Skeletal muscle satellite cell (primary cell): ENCODE data around the gene PSORS1C2.

Source experiments
- H3K27me3 ChIP-seq: 2 replicates; pipeline ENCODE4 v1.7.0; 2013; ENCODE audit warnings: low read length; ENCODE audit not compliant: control insufficient read depth, insufficient read depth
- H3K36me3 ChIP-seq: 2 replicates; pipeline ENCODE4 v1.7.0; 2013; ENCODE audit warnings: mild to moderate bottlenecking, control low read depth, low read length; ENCODE audit not compliant: insufficient read depth
- H3K4me1 ChIP-seq: 2 replicates; pipeline ENCODE4 v1.7.0; 2013; ENCODE audit warnings: low read length; ENCODE audit not compliant: control insufficient read depth, insufficient read depth
- H3K4me2 ChIP-seq: 2 replicates; pipeline ENCODE4 v1.7.0; 2013; ENCODE audit warnings: mild to moderate bottlenecking, low read length
- H3K4me3 ChIP-seq: 2 replicates; pipeline ENCODE4 v1.7.0; 2013; ENCODE audit warnings: low read length
- H3K9ac ChIP-seq: 2 replicates; pipeline ENCODE4 v1.7.0; 2013; ENCODE audit warnings: mild to moderate bottlenecking, low read depth, low read length, moderate library complexity
- H3K9me3 ChIP-seq: replicated peaks from 2 replicates; pipeline ENCODE4 v1.7.0; 2013; ENCODE audit warnings: mild to moderate bottlenecking, control low read depth, low read length

Gene PSORS1C2

DNA sequence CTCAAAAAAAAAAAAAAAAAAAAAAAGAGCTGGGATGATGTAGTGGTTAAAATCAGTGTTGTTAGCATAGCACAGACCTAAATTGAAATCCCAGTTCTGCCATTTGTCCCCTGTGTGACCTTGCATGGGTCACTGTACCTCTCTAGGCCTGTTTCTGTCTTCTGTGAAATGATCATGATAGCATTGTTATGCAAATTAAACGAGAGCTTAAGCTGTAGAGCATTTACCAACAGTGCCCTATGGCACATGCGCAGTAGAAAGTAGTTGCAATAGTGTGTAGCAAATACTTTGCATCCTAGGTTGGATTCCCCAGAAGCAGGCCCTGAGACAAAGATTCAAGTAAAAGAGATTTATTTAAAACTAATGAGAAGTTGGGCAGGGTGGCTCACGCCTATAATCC is 7.3 kb downstream of the PSORS1C2 start:
- Histone ChIP-seq H3K9ac (no peak overlapping the region), H3K4me1 (no peaks in the 10 kb centered on the region), H3K4me3 (no peak overlapping the region), H3K27me3 (peaks cover 4% of the 10 kb centered on the region), H3K36me3 (no peaks in the 10 kb centered on the region), H3K4me2 (no peak overlapping the region), H3K9me3 (no peaks in the 10 kb centered on the region)

DNA sequence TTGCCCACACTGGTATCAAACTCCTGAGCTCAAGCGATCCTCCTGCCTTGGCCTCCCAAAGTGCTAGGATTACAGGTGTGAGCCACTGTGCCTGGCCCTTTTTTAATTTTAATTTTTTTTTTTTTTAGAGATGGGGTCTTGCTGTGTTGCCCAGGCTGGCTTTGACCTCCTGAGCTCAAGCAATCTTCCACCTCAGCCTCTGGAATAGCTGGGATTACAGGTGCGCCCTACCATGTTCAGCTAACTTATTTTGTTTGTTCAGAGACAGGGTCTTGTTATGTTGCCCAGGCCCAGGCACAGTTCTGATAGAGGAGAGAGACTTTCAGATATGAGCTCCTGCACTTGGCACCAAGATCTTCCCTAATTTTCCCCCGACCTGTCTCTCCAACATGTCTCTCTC is 8.1 kb downstream of the PSORS1C2 start:
- Histone ChIP-seq H3K9ac (no peak overlapping the region), H3K27me3 (peaks cover 4% of the 10 kb centered on the region), H3K36me3 (no peaks in the 10 kb centered on the region), H3K9me3 (no peaks in the 10 kb centered on the region), H3K4me2 (no peak overlapping the region), H3K4me3 (no peak overlapping the region), H3K4me1 (peaks cover 7% of the 10 kb centered on the region)

GRCh38 chr6:31129130-31129529 is 9.7 kb downstream of the PSORS1C2 start:
- no peak overlapping the region for H3K4me2 ChIP-seq
- H3K4me1 ChIP-seq: peaks cover 17% of the 10 kb centered on the region
- no peak overlapping the region for H3K9ac ChIP-seq
- no peak overlapping the region for H3K4me3 ChIP-seq
- no peaks in the 10 kb centered on the region for H3K9me3 ChIP-seq
- H3K36me3 ChIP-seq: no peaks in the 10 kb centered on the region
- peaks cover 4% of the 10 kb centered on the region for H3K27me3 ChIP-seq

GRCh38 chr6:31128093-31128676 is 10.7 kb downstream of the PSORS1C2 start:
- Histone ChIP-seq H3K9ac (no peak overlapping the region), H3K9me3 (no peaks in the 10 kb centered on the region), H3K36me3 (no peaks in the 10 kb centered on the region), H3K4me3 (no peak overlapping the region), H3K4me1 (peaks cover 19% of the 10 kb centered on the region), H3K27me3 (peaks cover 4% of the 10 kb centered on the region), H3K4me2 (no peak overlapping the region)

GRCh38 chr6:31126396-31127175 is 12.3 kb downstream of the PSORS1C2 start:
- Histone ChIP-seq H3K27me3 (peaks cover 4% of the 10 kb centered on the region), H3K36me3 (no peaks in the 10 kb centered on the region), H3K4me2 (no peak overlapping the region), H3K9ac (no peak overlapping the region), H3K4me1 (peaks cover 30% of the 10 kb centered on the region), H3K4me3 (no peak overlapping the region), H3K9me3 (no peaks in the 10 kb centered on the region)

GRCh38 chr6:31125586-31126363 is 13.1 kb downstream of the PSORS1C2 start:
- Histone ChIP-seq H3K9ac (no peak overlapping the region), H3K4me2 (no peak overlapping the region), H3K4me1 (peaks cover 30% of the 10 kb centered on the region), H3K9me3 (no peaks in the 10 kb centered on the region), H3K27me3 (peaks cover 4% of the 10 kb centered on the region), H3K4me3 (no peak overlapping the region), H3K36me3 (no peaks in the 10 kb centered on the region)

GRCh38 chr6:31125162-31125561 is 13.7 kb downstream of the PSORS1C2 start:
- no peaks in the 10 kb centered on the region for H3K9me3 ChIP-seq

DNA sequence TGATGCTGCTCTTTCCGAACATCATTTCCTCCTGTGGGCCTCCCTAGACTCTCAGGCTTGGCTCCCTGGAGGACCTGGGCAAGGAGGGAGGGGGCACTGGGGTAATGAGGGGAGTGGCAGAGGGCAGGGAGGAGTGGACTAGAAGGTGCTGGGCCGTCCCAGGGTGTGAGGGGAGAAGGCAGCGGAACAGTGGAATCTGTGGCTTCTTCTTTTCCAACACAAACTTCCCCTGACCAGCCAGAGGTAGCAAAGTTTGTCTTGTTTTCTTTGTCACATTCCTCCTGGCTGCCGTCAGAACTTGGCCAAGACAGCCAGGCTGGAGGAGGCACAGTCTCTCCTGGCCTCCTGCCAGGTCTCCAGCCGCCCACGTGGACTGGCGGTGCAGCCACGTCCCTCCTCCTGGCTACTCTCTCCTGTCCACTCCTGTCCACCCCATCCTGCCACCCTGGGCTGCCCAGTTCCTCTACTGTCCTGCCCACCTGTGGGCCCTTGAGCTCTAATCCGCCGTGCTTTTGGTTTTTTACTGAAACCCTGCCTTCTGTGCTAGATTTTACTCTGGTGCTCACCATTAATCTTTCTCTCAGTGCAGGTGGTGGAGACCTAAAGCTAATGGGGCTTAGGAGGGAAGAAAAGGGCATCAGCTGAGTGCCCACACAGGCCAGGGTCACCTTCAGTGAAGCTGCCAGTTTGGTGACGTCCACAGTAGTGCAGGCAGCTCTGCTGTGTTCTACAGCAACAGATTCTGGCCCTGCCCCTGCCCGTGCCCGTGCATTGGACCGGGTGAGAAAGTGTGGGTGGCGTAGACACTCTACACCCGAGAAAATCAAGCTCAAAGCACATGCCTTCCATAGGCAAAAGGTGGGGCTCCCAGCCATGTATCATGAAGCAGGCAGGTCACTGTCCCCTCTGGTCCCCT is 15.8 kb downstream of the PSORS1C2 start:
- Histone ChIP-seq H3K9ac (peak overlapping the region; percentile 38), H3K4me2 (peak overlapping the region; percentile 54), H3K9me3 (no peaks in the 10 kb centered on the region), H3K27me3 (no peaks in the 10 kb centered on the region), H3K36me3 (no peaks in the 10 kb centered on the region), H3K4me3 (peak overlapping the region; percentile 49), H3K4me1 (peaks cover 30% of the 10 kb centered on the region)

More at GRCh38 chr6:31125162-31125561, 13.7 kb downstream of the PSORS1C2 start:
- H3K9ac ChIP-seq: no peak overlapping the region
- no peaks in the 10 kb centered on the region for H3K36me3 ChIP-seq
- H3K4me2 ChIP-seq: no peak overlapping the region
- H3K4me3 ChIP-seq: no peak overlapping the region
- peaks cover 30% of the 10 kb centered on the region for H3K4me1 ChIP-seq
- peaks cover 4% of the 10 kb centered on the region for H3K27me3 ChIP-seq

DNA sequence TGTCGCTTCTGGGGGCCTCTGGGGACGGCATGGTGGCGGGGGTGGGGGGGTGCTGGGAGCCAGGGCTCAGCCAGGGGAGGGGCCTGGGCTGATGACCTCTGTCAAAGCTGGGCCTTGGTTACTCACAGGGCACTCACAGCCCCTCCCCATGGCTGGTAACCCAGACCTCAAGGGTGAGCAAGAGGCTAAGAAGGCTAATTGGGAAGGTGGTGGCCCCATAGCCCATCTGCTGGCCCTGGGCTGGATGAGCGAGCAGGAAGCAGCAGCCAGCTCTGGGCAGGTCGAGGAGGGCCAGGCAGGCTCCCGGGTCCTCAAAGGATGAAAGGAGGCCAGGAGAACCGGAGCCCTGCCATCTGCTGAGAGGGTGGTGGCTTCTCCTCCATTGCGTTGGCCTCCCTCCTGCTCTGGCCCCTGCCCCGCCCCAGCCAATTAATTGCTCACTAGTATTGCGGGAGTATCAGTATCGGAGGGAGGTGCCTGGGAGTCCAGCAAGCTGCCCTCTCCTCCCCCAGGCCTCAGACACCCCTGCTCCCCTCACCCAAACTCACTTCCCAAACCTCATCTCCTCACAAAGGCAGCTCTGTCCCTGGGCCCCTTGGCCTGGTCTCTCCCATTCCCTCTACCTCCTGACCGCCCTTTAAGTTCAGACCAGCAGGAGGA is 17.6 kb downstream of the PSORS1C2 start:
- Histone ChIP-seq H3K27me3 (no peaks in the 10 kb centered on the region), H3K4me2 (no peak overlapping the region), H3K4me3 (no peak overlapping the region), H3K9ac (no peak overlapping the region), H3K9me3 (no peaks in the 10 kb centered on the region), H3K4me1 (peaks cover 28% of the 10 kb centered on the region), H3K36me3 (no peaks in the 10 kb centered on the region)

DNA sequence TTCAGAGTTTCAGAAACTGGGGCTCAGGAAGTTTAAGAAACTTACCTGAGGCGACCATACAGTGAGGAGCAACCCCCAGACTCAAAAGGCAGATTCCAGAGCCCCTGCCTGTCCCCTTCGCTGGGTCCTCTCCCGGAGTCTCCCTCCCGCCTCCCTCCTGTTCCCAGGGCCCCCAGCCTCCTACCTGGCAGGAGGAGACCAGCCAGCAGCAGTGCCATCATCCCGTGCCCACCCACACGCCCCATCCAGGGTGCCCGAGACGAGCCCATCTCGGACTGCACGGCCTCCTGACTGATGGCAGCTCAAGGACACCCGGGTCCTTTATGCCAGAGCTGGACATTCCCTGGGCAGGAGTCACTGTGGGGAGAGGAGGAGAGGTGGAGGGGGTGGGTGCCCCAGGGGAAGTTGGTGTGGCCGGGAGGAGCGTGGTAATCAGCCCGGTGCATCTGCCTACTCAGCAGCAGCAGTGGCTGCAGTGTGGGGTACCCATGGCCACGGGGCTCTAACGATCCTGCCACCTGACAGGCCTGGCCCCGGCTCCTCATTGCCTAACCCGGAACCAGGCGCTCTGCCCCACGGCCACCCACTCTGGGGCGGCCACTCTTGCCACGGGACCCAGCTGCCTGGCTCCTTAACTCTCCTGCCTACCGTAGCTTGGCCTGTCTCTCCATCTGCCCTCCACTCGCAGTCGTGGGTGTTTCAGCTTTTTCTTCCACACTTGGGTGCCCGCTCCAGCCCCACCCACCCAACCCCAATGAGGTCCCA is 18.5 kb downstream of the PSORS1C2 start, which contains the start of gene CDSN:
CDSN (minus strand) TSS at position 296 of the 765 bp plus-strand sequence; CDS start at position 269, 27 bp downstream.
- H3K4me2 ChIP-seq: no peak within 1 kb of the TSS
- H3K9ac ChIP-seq: no peak within 1 kb of the TSS
- H3K4me1 ChIP-seq: peaks cover 23% of the 10 kb centered on the region
- H3K4me3 ChIP-seq: no peak within 1 kb of the TSS
- no peaks in the 10 kb centered on the region for H3K9me3 ChIP-seq
- no peaks in the 10 kb centered on the region for H3K27me3 ChIP-seq
- no peaks in the 10 kb centered on the region for H3K36me3 ChIP-seq
